Measurements from ENCODE around the gene CDKN2AIPNL. TPM values are rescaled to one million over a fixed set of nuclear protein-coding genes. Genes with fewer than 3 reads are reported as not detected.

Gene CDKN2AIPNL
- total and polyA plus RNA-seq, 2 of the 4 experiments (the other 2 are of a cell fraction), result 14.0 to 18.1 TPM

DNA sequence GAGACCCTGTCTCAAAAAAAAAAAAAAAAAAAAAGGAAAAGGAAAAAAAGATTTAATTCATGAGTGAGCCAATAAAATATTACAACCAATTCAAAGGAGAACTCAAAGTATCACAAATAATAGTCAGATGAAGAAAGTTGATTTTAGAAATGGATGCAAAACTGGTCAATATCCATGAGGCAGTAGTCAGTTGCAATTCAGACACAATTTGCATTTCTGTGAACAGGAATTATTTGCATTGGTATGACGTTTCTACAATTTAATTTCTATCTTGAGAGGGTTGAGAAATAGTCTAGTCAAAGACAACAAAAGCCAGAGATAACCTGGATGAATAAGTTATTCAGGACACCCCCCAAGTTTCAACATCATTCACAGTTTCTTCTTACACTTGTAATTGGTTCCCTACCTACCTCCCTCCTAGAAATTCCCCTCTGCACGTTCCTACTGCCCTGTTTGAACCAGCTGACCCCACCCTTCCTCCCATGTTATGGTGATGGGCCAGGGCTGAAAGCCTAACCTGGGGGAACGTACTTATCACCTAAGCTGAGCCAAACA, 28.6 kb upstream of the CDKN2AIPNL start:
- H3K4me3 ChIP-seq (ENCODE audit: insufficient read depth, low read depth, low read length), result no peak overlapping the region
- ChIA-PET POLR2A (ENCODE audit: unreplicated experiment) (no interaction called here), CTCF (interaction anchor here (0.6 kb wide), 1 partner anchor 13 kb away, joined by 5 read pairs; no protein-coding TSS in a partner anchor)
- H2AK5ac ChIP-seq (ENCODE audit: low read depth, low read length), result peak overlapping the region; percentile 87
- H3K9me1 ChIP-seq (ENCODE audit: insufficient read depth, low read length), result peaks cover 27% of the 10 kb centered on the region
- peak overlapping the region; percentile 72; the same call in 1 of the 2 replicates for H2BK120ac ChIP-seq (ENCODE audit: low read depth, low read length)
- WGBS, 2 experiments (ENCODE audit: extremely low coverage in 2 of 2, insufficient read length in 1 of 2), result no CpG with 5 or more reads among the region's 3 CpGs
- peak overlapping the region; percentile 3 for H2AK9ac ChIP-seq (replicated peaks; ENCODE audit: low read depth, low read length, poor library complexity)
- peak overlapping the region; percentile 49 for H2BK5ac ChIP-seq (ENCODE audit: low read depth, low read length, poor library complexity, severe bottlenecking)
- intact Hi-C loops (cut with micrococcal nuclease), result no loop called here
- ATAC-seq (ENCODE audit: low read depth) (no peak), DNase-seq (no peak)
- peak overlapping the region; percentile 41; the same call in 1 of the 2 replicates for H2BK20ac ChIP-seq (ENCODE audit: low read depth, low read length)
- TF ChIP-seq, protein P1, sequence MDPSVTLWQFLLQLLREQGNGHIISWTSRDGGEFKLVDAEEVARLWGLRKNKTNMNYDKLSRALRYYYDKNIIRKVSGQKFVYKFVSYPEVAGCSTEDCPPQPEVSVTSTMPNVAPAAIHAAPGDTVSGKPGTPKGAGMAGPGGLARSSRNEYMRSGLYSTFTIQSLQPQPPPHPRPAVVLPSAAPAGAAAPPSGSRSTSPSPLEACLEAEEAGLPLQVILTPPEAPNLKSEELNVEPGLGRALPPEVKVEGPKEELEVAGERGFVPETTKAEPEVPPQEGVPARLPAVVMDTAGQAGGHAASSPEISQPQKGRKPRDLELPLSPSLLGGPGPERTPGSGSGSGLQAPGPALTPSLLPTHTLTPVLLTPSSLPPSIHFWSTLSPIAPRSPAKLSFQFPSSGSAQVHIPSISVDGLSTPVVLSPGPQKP (IDR thresholded peaks at IDR 0.05; ENCODE audit: borderline replicate concordance, low read depth, low read length), result no peak
- TF ChIP-seq MAFK (IDR thresholded peaks at IDR 0.05; ENCODE audit: low read depth, low read length) (no peak), NFE2L2 (IDR thresholded peaks at IDR 0.05; ENCODE audit: low read depth, low read length) (no peak), POLR2A (IDR thresholded peaks at IDR 0.05; ENCODE audit: low read depth, low read length) (no peak), BHLHE40 (IDR thresholded peaks at IDR 0.05; ENCODE audit: low read depth, low read length) (no peak), CHD1 (IDR thresholded peaks at IDR 0.05; ENCODE audit: low read depth, low read length) (no peak), MXI1 (IDR thresholded peaks at IDR 0.05; ENCODE audit: borderline replicate concordance, low read depth, low read length) (no peak), CEBPB (IDR thresholded peaks at IDR 0.05; ENCODE audit: low read depth, low read length) (no peak), RAD21 (IDR thresholded peaks at IDR 0.05; ENCODE audit: low read length) (no peak), FOS (IDR thresholded peaks at IDR 0.05; ENCODE audit: low read depth, low read length) (no peak), RFX5 (IDR thresholded peaks at IDR 0.05; ENCODE audit: low read depth, low read length) (no peak), SMC3 (IDR thresholded peaks at IDR 0.05; ENCODE audit: low read depth, low read length) (no peak), MAZ (IDR thresholded peaks at IDR 0.05; ENCODE audit: borderline replicate concordance, low read depth, low read length) (no peak), RCOR1 (IDR thresholded peaks at IDR 0.05; ENCODE audit: insufficient replicate concordance, low read length) (no peak)
- TF ChIP-seq, protein P2, sequence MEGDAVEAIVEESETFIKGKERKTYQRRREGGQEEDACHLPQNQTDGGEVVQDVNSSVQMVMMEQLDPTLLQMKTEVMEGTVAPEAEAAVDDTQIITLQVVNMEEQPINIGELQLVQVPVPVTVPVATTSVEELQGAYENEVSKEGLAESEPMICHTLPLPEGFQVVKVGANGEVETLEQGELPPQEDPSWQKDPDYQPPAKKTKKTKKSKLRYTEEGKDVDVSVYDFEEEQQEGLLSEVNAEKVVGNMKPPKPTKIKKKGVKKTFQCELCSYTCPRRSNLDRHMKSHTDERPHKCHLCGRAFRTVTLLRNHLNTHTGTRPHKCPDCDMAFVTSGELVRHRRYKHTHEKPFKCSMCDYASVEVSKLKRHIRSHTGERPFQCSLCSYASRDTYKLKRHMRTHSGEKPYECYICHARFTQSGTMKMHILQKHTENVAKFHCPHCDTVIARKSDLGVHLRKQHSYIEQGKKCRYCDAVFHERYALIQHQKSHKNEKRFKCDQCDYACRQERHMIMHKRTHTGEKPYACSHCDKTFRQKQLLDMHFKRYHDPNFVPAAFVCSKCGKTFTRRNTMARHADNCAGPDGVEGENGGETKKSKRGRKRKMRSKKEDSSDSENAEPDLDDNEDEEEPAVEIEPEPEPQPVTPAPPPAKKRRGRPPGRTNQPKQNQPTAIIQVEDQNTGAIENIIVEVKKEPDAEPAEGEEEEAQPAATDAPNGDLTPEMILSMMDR (conservative IDR thresholded peaks at IDR 0.05; ENCODE audit: low read depth, low read length), result no peak
- TF ChIP-seq, protein P3, sequence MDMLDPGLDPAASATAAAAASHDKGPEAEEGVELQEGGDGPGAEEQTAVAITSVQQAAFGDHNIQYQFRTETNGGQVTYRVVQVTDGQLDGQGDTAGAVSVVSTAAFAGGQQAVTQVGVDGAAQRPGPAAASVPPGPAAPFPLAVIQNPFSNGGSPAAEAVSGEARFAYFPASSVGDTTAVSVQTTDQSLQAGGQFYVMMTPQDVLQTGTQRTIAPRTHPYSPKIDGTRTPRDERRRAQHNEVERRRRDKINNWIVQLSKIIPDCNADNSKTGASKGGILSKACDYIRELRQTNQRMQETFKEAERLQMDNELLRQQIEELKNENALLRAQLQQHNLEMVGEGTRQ (IDR thresholded peaks at IDR 0.05; ENCODE audit: low read depth, low read length), result no peak
- peak overlapping the region; percentile 72 for H4K91ac ChIP-seq (ENCODE audit: insufficient read depth, low read depth, low read length)
- no peak overlapping the region for H3K27ac ChIP-seq (ENCODE audit: insufficient read depth, low read length)
- no TSS peak for BruUV-seq (replicated peaks)
- peaks cover 3% of the 10 kb centered on the region for H3K9me3 ChIP-seq (ENCODE audit: control insufficient read depth, insufficient read depth, low read length)
- dilution Hi-C loops (cut with HindIII; ENCODE audit: low sequenced_read_pairs, unreplicated experiment), result no loop called here
- peak overlapping the region; percentile 82; the same call in 2 of the 3 replicates for H2BK15ac ChIP-seq (ENCODE audit: low read depth, low read length)
- no peak overlapping the region for H3K56ac ChIP-seq (ENCODE audit: extremely low read depth, insufficient read depth, low read length)
- no peak overlapping the region for H3K14ac ChIP-seq (replicated peaks; ENCODE audit: low read depth, low read length)
- no peaks in the 10 kb centered on the region for H4K20me1 ChIP-seq (ENCODE audit: insufficient read depth, low read length)
- no peak overlapping the region for H3K9ac ChIP-seq (ENCODE audit: low read depth, low read length)
- H3K23ac ChIP-seq (ENCODE audit: low read depth, low read length), result no peak overlapping the region
- peaks cover 0 to 18% of the 10 kb centered on the region in 2 experiments; a peak in 2 of 4 replicates for H3K79me1 ChIP-seq (ENCODE audit: low read depth in 1 of 2, low read length in 2 of 2)
- peak overlapping the region; percentile 30; the same call in 1 of the 2 replicates for H3K4ac ChIP-seq (ENCODE audit: low read depth, low read length)
- no peak overlapping the region for H3K4me2 ChIP-seq (ENCODE audit: low read depth, low read length)
- peak overlapping the region in 1 of 2 experiments; percentile 12; a peak in 2 of 4 replicates for H4K8ac ChIP-seq (ENCODE audit: low read depth in 2 of 2, low read length in 2 of 2)
- H3K4me1 ChIP-seq (ENCODE audit: control insufficient read depth, insufficient read depth, low read length), result peaks cover 30% of the 10 kb centered on the region
- no peaks in the 10 kb centered on the region for H3K27me3 ChIP-seq (ENCODE audit: control insufficient read depth, insufficient read depth, low read length)
- H3K36me3 ChIP-seq (ENCODE audit: control insufficient read depth, insufficient read depth, low read length), result no peaks in the 10 kb centered on the region
- no peak overlapping the region for H4K5ac ChIP-seq (ENCODE audit: low read depth, low read length)
- in situ Hi-C loops (cut with MboI; ENCODE audit: low sequenced_read_pairs), result no loop called here
- no peak overlapping the region for H3K18ac ChIP-seq (ENCODE audit: low read depth, low read length)
- H2AFZ ChIP-seq (replicated peaks; ENCODE audit: low read length, poor library complexity), result no peak overlapping the region
